ENCODE results near the gene RGS9.

Gene RGS9

DNA sequence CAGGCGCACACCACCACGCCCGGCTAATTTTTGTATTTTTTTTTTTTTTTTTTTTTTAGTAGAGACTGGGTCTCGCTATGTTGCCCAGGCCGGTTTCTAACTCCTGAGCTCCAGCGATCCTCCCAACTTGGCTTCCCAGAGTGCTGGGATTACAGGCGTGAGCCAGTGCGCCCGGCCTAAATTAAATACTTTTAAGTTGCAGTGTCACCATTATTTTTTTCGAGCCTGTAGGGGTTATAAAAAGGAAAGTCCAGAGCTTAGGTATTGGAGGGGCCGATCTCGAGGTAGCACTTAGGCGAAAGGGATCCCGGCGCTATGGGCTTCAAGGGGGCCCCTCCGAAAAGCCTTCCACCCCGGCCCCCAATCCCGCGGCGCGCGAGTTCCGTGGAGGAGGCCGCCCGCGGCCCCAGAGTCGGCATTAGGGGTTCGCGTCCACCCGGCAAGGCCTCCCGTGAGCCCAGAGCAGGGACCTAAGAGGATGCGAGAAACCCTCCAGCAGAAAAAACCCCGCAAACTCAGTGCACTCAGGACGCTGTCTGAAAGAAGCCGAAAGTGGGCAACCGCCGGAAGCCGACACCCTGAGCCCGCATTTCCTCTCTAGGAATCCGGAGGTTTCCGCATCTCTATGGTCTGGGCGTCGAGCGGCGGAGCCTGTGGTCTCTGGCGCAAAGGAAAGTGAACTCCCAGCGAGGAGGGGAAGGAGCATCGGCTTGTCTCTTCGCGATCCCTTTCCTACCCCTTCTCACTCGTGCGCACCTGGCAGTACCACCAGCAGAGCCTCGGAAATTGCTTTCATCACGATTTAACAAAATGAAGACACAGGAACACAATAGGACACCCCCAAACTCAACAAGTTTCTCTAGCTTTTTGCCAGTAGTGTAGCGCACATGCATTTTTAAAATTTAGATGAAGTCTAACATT is 14.1 kb upstream of the RGS9 start:
- peak; percentile 90 for ATAC-seq (ENCODE audit: low read depth)
- H3K36me3 Mint-ChIP-seq: no peaks in the 10 kb centered on the region
- H3K4me1 Mint-ChIP-seq: peaks cover 12% of the 10 kb centered on the region
- peak overlapping the region; percentile 96 for H3K27ac Mint-ChIP-seq
- peak overlapping the region; percentile 92 for H3K4me3 Mint-ChIP-seq
- H3K27me3 Mint-ChIP-seq: peaks cover 3% of the 10 kb centered on the region
- peak; percentile 80 to 83 for DNase-seq (ENCODE audit: low spot score in 2 of 2)
- H3K9me3 Mint-ChIP-seq: no peaks in the 10 kb centered on the region

- H3K4me3 Mint-ChIP-seq: peak overlapping the region; percentile 92
- DNase-seq (ENCODE audit: low spot score in 2 of 2) (no peak), ATAC-seq (ENCODE audit: low read depth) (no peak)
- no peaks in the 10 kb centered on the region for H3K9me3 Mint-ChIP-seq
- peaks cover 5% of the 10 kb centered on the region for H3K27me3 Mint-ChIP-seq
- no peaks in the 10 kb centered on the region for H3K36me3 Mint-ChIP-seq
- peak overlapping the region; percentile 96 for H3K27ac Mint-ChIP-seq
- H3K4me1 Mint-ChIP-seq: peaks cover 12% of the 10 kb centered on the region
Measured at GRCh38 chr17:65123757-65124675, 13.2 kb upstream of the RGS9 start.

DNA sequence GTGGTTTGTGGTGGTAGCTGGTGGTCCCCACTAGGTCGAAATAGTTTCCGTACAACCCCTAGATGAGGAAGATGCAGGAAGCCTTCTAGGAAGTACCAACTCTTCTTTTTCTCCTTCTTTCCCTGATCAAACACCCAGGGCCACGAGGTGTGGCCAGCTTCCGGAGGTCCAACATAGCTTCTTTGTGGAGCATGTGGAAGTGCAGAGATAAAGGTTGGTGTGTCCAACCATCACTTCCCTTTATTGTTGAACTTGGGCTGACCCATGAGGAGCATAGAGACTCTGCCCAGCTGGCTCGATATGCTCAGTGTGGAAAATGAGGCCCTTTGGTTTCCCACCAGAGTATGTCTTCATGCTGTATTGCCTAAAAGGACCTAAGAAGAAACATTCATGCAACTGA is 6.3 kb upstream of the RGS9 start:
- Mint-ChIP-seq H3K36me3 (no peaks in the 10 kb centered on the region), H3K27me3 (peaks cover 9% of the 10 kb centered on the region), H3K4me3 (no peak overlapping the region), H3K4me1 (no peaks in the 10 kb centered on the region), H3K27ac (peak overlapping the region; percentile 6), H3K9me3 (no peaks in the 10 kb centered on the region)
- no peak for ATAC-seq (ENCODE audit: low read depth)
- DNase-seq (ENCODE audit: low spot score in 2 of 2): no peak

DNA sequence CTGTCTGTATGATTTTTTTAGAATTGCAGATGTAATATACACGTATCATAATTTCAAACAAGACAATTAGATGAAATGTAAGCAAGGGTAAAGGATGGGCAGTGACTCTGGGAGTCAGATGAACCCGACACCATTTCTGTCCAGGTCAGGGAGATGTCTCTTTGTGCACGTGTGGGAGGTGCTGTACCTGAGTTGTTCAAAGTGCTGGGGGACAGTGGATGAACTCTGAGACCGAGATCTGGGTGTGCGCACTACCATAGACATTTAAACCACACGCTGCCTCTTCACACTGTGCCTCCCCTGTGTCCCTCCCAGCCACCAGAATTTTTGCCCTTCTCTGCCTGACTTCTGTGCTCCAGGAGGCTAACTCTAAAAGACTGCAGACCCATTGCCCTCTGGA is 5.9 kb upstream of the RGS9 start:
- Mint-ChIP-seq H3K36me3 (no peaks in the 10 kb centered on the region), H3K4me1 (no peaks in the 10 kb centered on the region), H3K27me3 (peaks cover 9% of the 10 kb centered on the region), H3K4me3 (no peak overlapping the region), H3K9me3 (no peaks in the 10 kb centered on the region), H3K27ac (peak overlapping the region; percentile 6)
- ATAC-seq (ENCODE audit: low read depth) (no peak), DNase-seq (ENCODE audit: low spot score in 2 of 2) (no peak)

DNA sequence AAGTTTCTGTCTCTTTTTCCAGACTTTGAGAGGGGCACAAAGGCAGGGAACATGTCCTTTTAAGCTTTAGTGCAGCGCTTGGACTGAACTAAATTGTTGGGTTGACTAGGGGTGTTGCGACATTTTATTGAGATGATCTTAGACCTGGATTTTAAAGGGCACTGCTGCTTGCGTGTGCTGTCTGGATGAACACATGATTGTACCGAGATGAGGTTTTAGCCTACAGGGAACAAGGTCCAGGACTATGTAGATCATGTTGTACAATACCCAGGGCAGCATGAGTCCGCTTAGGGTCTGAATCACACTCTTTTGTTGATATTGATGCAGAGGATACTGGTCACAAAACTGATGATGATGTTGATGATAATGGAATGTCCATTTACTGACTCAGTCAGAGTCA is 5.2 kb upstream of the RGS9 start:
- Mint-ChIP-seq H3K4me3 (no peak overlapping the region), H3K27me3 (peaks cover 9% of the 10 kb centered on the region), H3K4me1 (no peaks in the 10 kb centered on the region), H3K9me3 (no peaks in the 10 kb centered on the region), H3K27ac (no peak overlapping the region), H3K36me3 (no peaks in the 10 kb centered on the region)
- ATAC-seq (ENCODE audit: low read depth) (no peak), DNase-seq (ENCODE audit: low spot score in 2 of 2) (no peak)

GRCh38 chr17:65134035-65134434 is 3.1 kb upstream of the RGS9 start:
- ATAC-seq (ENCODE audit: low read depth) (no peak), DNase-seq (ENCODE audit: low spot score in 2 of 2) (no peak)
- H3K27me3 Mint-ChIP-seq: peaks cover 8% of the 10 kb centered on the region
- no peak overlapping the region for H3K4me3 Mint-ChIP-seq
- H3K27ac Mint-ChIP-seq: no peak overlapping the region
- no peaks in the 10 kb centered on the region for H3K36me3 Mint-ChIP-seq
- peaks cover 10% of the 10 kb centered on the region for H3K4me1 Mint-ChIP-seq
- no peaks in the 10 kb centered on the region for H3K9me3 Mint-ChIP-seq

GRCh38 chr17:65139101-65139764 is 2.1 kb downstream of the RGS9 start:
- H3K9me3 Mint-ChIP-seq: no peaks in the 10 kb centered on the region
- no peaks in the 10 kb centered on the region for H3K36me3 Mint-ChIP-seq
- H3K4me1 Mint-ChIP-seq: peaks cover 15% of the 10 kb centered on the region
- H3K27me3 Mint-ChIP-seq: peaks cover 20% of the 10 kb centered on the region
- DNase-seq (ENCODE audit: low spot score in 2 of 2) (no peak), ATAC-seq (ENCODE audit: low read depth) (no peak)
- no peak overlapping the region for H3K27ac Mint-ChIP-seq
- H3K4me3 Mint-ChIP-seq: peak overlapping the region; percentile 0

- Mint-ChIP-seq H3K27ac (no peak overlapping the region), H3K9me3 (no peaks in the 10 kb centered on the region), H3K27me3 (peaks cover 20% of the 10 kb centered on the region), H3K4me3 (no peak overlapping the region), H3K4me1 (peaks cover 15% of the 10 kb centered on the region), H3K36me3 (no peaks in the 10 kb centered on the region)
- DNase-seq (ENCODE audit: low spot score in 2 of 2): no peak
- ATAC-seq (ENCODE audit: low read depth): no peak
Measured at GRCh38 chr17:65142247-65142646, 5.1 kb downstream of the RGS9 start.

DNA sequence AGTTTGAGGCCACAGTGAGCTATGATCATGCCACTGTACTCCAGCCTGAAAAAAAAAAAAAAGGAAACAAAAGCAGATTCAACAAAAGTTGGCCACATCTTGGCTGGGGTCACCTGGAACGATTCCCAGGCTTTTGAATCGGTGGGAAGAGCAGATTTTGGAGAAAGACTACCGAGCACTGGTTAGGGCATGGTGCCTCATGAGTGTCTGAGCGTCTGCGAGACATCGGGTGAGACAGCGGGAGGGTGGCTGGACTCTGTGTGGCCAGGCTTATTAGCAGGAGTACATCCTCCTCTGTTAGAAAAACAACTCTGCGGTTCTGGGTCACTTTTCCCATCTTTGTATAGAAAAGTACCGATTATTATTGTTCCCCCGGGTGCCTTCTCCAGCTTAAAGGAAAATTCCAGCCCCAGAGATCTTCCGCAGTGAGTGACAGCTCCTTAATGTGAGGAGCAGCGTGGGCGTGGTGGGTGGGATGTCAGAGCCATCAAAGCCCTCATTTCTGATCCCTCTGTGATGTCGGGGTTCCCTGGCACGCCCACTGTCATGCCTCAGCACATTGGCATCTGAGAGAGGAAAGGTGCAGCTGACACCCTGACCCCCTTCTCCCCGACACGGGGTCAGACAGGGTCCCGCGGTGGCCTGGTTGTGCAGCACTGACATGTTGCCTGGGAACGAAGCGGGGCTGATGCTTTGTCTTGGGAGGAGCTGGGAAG is 6.9 kb downstream of the RGS9 start:
- no peaks in the 10 kb centered on the region for H3K9me3 Mint-ChIP-seq

GRCh38 chr17:65145743-65146142 is 8.6 kb downstream of the RGS9 start:
- H3K36me3 Mint-ChIP-seq: no peaks in the 10 kb centered on the region
- H3K9me3 Mint-ChIP-seq: no peaks in the 10 kb centered on the region
- no peak overlapping the region for H3K27ac Mint-ChIP-seq
- peaks cover 4% of the 10 kb centered on the region for H3K27me3 Mint-ChIP-seq
- no peak for DNase-seq (ENCODE audit: low spot score in 2 of 2)
- H3K4me3 Mint-ChIP-seq: no peak overlapping the region
- ATAC-seq (ENCODE audit: low read depth): no peak
- peaks cover 2% of the 10 kb centered on the region for H3K4me1 Mint-ChIP-seq

More for the DNA sequence above, 6.9 kb downstream of the RGS9 start:
- Mint-ChIP-seq H3K36me3 (no peaks in the 10 kb centered on the region), H3K27ac (no peak overlapping the region), H3K27me3 (peaks cover 16% of the 10 kb centered on the region), H3K4me3 (no peak overlapping the region), H3K4me1 (peaks cover 7% of the 10 kb centered on the region)
- DNase-seq (ENCODE audit: low spot score in 2 of 2) (no peak), ATAC-seq (ENCODE audit: low read depth) (no peak)

DNA sequence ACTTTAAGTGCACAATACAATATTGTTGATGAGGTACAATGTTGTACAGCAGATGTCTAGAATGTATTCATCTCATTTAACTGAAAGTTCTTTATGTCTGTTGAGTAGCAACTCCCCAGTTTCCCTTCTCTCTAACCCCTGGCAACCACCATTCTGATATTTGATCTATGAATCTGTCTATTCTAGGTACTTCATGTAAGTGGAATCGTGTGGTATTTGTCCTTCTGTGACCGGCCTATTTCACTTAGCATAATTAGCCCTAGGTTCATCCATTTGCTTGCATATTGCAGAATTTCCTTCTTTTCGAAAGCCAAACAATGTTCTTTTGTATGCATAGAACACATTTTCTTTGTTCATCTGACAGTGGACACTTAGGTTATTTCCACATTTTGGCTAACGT is 10.8 kb downstream of the RGS9 start:
- no peaks in the 10 kb centered on the region for H3K36me3 Mint-ChIP-seq
- no peak overlapping the region for H3K4me3 Mint-ChIP-seq
- no peaks in the 10 kb centered on the region for H3K27me3 Mint-ChIP-seq
- H3K27ac Mint-ChIP-seq: no peak overlapping the region
- DNase-seq (ENCODE audit: low spot score in 2 of 2): no peak
- no peak for ATAC-seq (ENCODE audit: low read depth)
- peaks cover 2% of the 10 kb centered on the region for H3K4me1 Mint-ChIP-seq
- no peaks in the 10 kb centered on the region for H3K9me3 Mint-ChIP-seq

DNA sequence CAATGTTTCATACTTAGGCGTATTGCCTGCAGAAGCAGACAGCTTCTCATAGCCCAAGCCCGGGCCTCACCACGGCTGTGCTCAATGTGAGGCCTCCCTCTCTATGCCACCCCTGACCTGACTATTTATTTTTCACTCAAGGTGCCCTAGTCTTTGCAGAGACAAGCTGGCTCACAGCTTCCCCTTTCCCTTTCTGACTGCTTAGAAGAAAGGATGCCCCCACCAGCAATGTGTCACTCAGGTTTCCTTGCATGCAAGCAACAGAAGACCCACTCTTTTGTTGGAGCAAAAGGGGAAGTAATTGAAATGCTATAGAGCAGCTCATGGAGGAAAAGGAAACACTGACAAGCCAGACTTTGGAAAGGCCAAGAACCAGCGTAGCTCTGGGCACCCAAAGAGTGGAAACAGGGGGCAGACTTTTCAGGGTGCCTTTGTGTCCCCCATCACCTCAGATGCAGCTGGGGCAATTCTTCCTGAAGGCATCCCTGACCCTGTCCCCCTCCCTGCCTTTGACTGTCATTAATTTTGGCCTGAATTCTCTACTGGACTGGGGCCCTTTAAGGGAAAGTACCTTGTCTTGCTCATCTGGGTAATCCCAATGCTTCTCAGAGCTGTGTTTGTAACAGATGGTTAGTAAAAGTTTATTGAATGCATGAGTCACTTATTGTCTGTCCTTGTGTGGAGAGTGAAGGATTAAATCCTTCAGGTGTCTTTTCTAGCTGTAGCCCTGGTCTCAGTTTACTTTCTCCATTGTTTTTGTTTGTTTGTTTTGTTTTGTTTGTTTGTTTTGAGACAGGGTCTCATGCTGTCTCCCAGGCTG is 17.8 kb downstream of the RGS9 start:
- Mint-ChIP-seq H3K36me3 (no peaks in the 10 kb centered on the region), H3K27ac (peak overlapping the region; percentile 45)

GRCh38 chr17:65155622-65156021 is 18.5 kb downstream of the RGS9 start:
- Mint-ChIP-seq H3K27me3 (no peaks in the 10 kb centered on the region), H3K4me1 (peaks cover 13% of the 10 kb centered on the region), H3K27ac (peak overlapping the region; percentile 45), H3K9me3 (no peaks in the 10 kb centered on the region), H3K36me3 (no peaks in the 10 kb centered on the region), H3K4me3 (no peak overlapping the region)
- DNase-seq (ENCODE audit: low spot score in 2 of 2): no peak
- ATAC-seq (ENCODE audit: low read depth): no peak

More for the DNA sequence above, 17.8 kb downstream of the RGS9 start:
- no peaks in the 10 kb centered on the region for H3K27me3 Mint-ChIP-seq
- peaks cover 13% of the 10 kb centered on the region for H3K4me1 Mint-ChIP-seq
- ATAC-seq (ENCODE audit: low read depth): peak; percentile 65
- no peak overlapping the region for H3K4me3 Mint-ChIP-seq
- H3K9me3 Mint-ChIP-seq: no peaks in the 10 kb centered on the region
- no peak for DNase-seq (ENCODE audit: low spot score in 2 of 2)
